Measurements from ENCODE around the gene GLT1D1. TPM values are rescaled to one million over a fixed set of nuclear protein-coding genes. Genes with fewer than 3 reads are reported as not detected.
A peak's percentile ranks its signal among the peaks of the same experiment; 100 is the strongest.

GLT1D1 gene
- total RNA-seq, 1 donor from 2014 or later: 9.5 TPM

- intact Hi-C loops (cut with DNase I): no loop called here
- H3K36me3 ChIP-seq: no peaks in the 10 kb centered on the region
- H3K27ac ChIP-seq: no peak overlapping the region
- no peak for DNase-seq (ENCODE audit: low spot score in 2 of 2)
- H3K4me3 ChIP-seq: no peak overlapping the region
- H3K9me3 ChIP-seq: no peaks in the 10 kb centered on the region
- no peaks in the 10 kb centered on the region for H3K27me3 ChIP-seq
- no peak for TF ChIP-seq CTCF (IDR thresholded peaks at IDR 0.05)
- H3K4me1 ChIP-seq: no peaks in the 10 kb centered on the region
These were observed 117.7 kb downstream of the GLT1D1 start for GRCh38 chr12:128970941-128971340.

DNA sequence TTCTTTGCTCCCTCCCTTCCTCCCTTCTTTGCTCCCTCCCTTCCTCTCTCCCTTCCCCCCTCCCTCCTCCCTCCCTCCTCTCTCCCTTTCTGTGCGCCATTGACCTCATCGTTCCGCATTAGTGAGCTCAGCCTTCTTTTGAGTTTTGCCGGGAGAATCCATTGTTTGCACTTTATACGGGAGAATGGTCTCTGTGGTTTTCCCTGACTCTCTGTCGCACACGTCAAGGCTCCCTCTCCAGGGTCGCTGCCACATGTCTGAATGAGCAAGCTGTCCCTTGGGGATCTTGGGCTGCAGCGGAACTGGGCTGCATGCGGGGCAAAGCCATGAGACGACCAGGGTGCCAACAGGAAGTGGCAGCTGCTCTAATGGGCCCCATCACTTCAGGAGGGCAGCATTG is 118.5 kb downstream of the GLT1D1 start:
- no peak for DNase-seq (ENCODE audit: low spot score in 2 of 2)
- Histone ChIP-seq H3K4me3 (no peak overlapping the region), H3K4me1 (no peaks in the 10 kb centered on the region), H3K9me3 (no peaks in the 10 kb centered on the region), H3K27me3 (no peaks in the 10 kb centered on the region), H3K27ac (no peak overlapping the region), H3K36me3 (no peaks in the 10 kb centered on the region)
- intact Hi-C loops (cut with DNase I): no loop called here
- TF ChIP-seq CTCF (IDR thresholded peaks at IDR 0.05): no peak

DNA sequence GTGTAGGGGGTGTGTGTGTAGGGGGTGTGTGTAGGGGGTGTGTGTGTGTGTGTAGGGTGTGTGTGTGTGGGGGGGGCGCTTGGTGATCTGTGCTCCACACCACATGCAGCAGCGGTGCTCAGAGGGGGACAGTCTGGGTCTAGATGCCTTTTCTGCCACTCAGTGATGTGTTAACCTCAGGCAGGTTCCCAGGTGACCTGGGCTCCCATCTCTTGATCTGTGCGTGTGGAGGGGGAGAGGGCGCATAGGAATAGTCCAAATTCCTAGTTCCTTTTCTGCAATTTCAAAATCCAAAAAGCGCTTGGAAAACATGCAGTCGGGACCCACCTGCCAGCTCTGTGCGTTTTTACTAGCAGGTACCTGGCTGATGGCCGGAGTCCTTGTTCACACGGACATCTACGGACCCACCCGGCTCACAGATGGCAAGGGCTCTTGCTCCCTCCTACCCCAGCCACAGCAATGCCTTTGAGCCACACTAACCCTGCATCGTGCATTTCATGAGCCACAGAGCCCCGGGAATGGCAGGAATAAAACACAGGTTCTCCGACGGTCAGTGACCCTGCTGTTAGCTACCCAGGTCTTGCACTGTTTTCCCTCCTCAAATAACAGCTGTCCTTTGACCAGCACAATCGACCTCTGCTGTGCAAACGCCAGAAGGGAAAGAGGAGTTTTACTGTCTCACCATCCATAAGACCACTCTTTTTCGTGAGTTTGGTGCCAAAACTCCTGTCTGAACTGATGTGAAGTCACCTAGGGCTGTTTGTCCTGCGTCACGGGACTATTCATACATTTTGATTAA is 120.8 kb downstream of the GLT1D1 start:
- no peak overlapping the region for H3K27ac ChIP-seq
- H3K36me3 ChIP-seq: no peaks in the 10 kb centered on the region
- H3K9me3 ChIP-seq: no peaks in the 10 kb centered on the region
- H3K4me1 ChIP-seq: no peaks in the 10 kb centered on the region
- H3K27me3 ChIP-seq: no peaks in the 10 kb centered on the region
- DNase-seq (ENCODE audit: low spot score in 2 of 2): no peak
- no peak for TF ChIP-seq CTCF (IDR thresholded peaks at IDR 0.05)
- H3K4me3 ChIP-seq: no peak overlapping the region
- intact Hi-C loops (cut with DNase I): no loop called here

- Histone ChIP-seq H3K27ac (no peak overlapping the region), H3K4me3 (no peak overlapping the region), H3K9me3 (no peaks in the 10 kb centered on the region), H3K27me3 (no peaks in the 10 kb centered on the region), H3K36me3 (no peaks in the 10 kb centered on the region), H3K4me1 (no peaks in the 10 kb centered on the region)
- no peak for TF ChIP-seq CTCF (IDR thresholded peaks at IDR 0.05)
- no peak for DNase-seq (ENCODE audit: low spot score in 2 of 2)
- intact Hi-C loops (cut with DNase I): no loop called here
These were observed 121.6 kb downstream of the GLT1D1 start for GRCh38 chr12:128974881-128975280.

DNA sequence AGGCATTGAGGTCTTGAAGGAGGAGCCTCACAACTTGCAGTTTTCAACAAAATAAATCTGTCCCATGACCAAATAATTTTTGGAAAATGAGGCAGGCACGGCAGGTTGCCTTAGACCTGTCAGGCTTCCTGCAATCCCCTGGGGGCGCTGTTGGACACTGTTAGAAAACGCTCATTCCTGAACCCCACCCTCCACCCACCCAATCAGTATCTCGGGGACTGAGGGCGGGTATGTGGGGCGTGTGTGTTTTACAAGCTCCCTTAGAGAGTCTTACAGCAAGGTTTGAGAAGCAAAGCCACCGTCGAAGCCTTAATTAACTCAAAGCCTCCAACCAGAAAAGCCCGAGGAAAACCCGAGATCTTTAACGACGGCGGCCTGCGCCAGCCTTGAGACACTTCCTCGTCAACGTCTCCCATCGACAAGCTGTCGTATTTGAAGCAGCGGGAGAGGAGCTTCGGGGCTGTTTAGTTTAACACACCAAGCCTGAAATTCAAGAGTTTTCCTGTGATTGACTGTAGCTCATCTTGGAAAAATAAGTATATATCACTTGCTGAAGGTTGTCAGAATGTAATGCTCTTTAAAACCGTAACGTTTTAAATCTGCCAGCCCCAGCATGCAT is 123.0 kb downstream of the GLT1D1 start:
- H3K36me3 ChIP-seq: no peaks in the 10 kb centered on the region
- intact Hi-C loops (cut with DNase I): no loop called here
- TF ChIP-seq CTCF (IDR thresholded peaks at IDR 0.05): peak in 2 of 3 experiments; percentile 16 to 25
- no peak for DNase-seq (ENCODE audit: low spot score in 2 of 2)
- H3K9me3 ChIP-seq: no peaks in the 10 kb centered on the region
- H3K27me3 ChIP-seq: no peaks in the 10 kb centered on the region
- H3K27ac ChIP-seq: no peak overlapping the region
- H3K4me3 ChIP-seq: peak overlapping the region in 1 of 2 donors; percentile 10
- no peaks in the 10 kb centered on the region for H3K4me1 ChIP-seq
